MCF 10A (cell line): ENCODE measurements around the gene PLEKHH3. TPM values are rescaled to one million over a fixed set of nuclear protein-coding genes. Genes with fewer than 3 reads are reported as not detected.
"Not testable (repeated sequence)": the region's sequence is repeated elsewhere in the genome, so short reads cannot be mapped to it uniquely, and the experiment has no call there.

Experiments
- BruUV-seq: library from RNA; stranded (reverse); fragments of 400-500 nt; replicated peaks from 2 replicates; lab custom pipeline; 2021; lab: Mats Ljungman, UMichigan
- CTCF ChIA-PET: fragments of 300-600 bp; sonication (Branson Sonifier 250); formaldehyde crosslinking; extraction: SDS; loops from one replicate; lab custom pipeline; 2021; ENCODE audit warnings: antibody characterized with exemption, inconsistent platforms; lab: Yijun Ruan, JAX
- POLR2A ChIA-PET: fragments of 300-600, 350-650 bp; sonication (Branson Sonifier 250); formaldehyde crosslinking; extraction: SDS; loops from one replicate; lab custom pipeline; 2020; ENCODE audit warnings: antibody characterized with exemption, inconsistent platforms; lab: Yijun Ruan, JAX
- DNase-seq: peaks from one replicate; pipeline ENCODE4 v3.0.0-alpha.2; 2018; ENCODE audit not compliant: unreplicated experiment
- H3K27ac Mint-ChIP-seq: one replicate; pipeline ENCODE4 v1.8.0; 2022; ENCODE audit warnings: mild to moderate bottlenecking, low read depth, mixed read lengths; ENCODE audit not compliant: unreplicated experiment
- H3K27me3 Mint-ChIP-seq: one replicate; pipeline ENCODE4 v1.8.0; 2022; ENCODE audit warnings: mixed read lengths; ENCODE audit not compliant: insufficient read depth, unreplicated experiment
- H3K36me3 Mint-ChIP-seq: one replicate; pipeline ENCODE4 v1.8.0; 2022; ENCODE audit warnings: mild to moderate bottlenecking, moderate library complexity, mixed read lengths; ENCODE audit not compliant: insufficient read depth, unreplicated experiment
- H3K4me1 Mint-ChIP-seq: one replicate; pipeline ENCODE4 v1.8.0; 2022; ENCODE audit warnings: mixed read lengths; ENCODE audit not compliant: insufficient read depth, unreplicated experiment
- H3K4me3 Mint-ChIP-seq: one replicate; pipeline ENCODE4 v1.8.0; 2022; ENCODE audit warnings: mild to moderate bottlenecking, moderate library complexity, mixed read lengths; ENCODE audit not compliant: unreplicated experiment
- H3K9me3 Mint-ChIP-seq: one replicate; pipeline ENCODE4 v1.8.0; 2022; ENCODE audit warnings: mixed read lengths; ENCODE audit not compliant: unreplicated experiment
- intact Hi-C: fragments of 100-400 bp; cut with micrococcal nuclease; formaldehyde crosslinking; loops from 2 replicates; pipeline ENCODE4 v1.14.1; 2022
- total RNA-seq: library from RNA; stranded (reverse); gene quantifications from 2 replicates; pipeline ENCODE4 v1.2.3, GENCODE V29; 2022
- TF ChIP-seq, protein P1 (sequence below): fragments of 200-600 bp; IDR thresholded peaks from one replicate; pipeline ENCODE4 v1.8.0; 2022; ENCODE audit warnings: antibody characterized with exemption, mild to moderate bottlenecking; ENCODE audit not compliant: unreplicated experiment

The PLEKHH3 gene
- total RNA-seq, 1 experiment from 2014 or later = 12.5 TPM

DNA sequence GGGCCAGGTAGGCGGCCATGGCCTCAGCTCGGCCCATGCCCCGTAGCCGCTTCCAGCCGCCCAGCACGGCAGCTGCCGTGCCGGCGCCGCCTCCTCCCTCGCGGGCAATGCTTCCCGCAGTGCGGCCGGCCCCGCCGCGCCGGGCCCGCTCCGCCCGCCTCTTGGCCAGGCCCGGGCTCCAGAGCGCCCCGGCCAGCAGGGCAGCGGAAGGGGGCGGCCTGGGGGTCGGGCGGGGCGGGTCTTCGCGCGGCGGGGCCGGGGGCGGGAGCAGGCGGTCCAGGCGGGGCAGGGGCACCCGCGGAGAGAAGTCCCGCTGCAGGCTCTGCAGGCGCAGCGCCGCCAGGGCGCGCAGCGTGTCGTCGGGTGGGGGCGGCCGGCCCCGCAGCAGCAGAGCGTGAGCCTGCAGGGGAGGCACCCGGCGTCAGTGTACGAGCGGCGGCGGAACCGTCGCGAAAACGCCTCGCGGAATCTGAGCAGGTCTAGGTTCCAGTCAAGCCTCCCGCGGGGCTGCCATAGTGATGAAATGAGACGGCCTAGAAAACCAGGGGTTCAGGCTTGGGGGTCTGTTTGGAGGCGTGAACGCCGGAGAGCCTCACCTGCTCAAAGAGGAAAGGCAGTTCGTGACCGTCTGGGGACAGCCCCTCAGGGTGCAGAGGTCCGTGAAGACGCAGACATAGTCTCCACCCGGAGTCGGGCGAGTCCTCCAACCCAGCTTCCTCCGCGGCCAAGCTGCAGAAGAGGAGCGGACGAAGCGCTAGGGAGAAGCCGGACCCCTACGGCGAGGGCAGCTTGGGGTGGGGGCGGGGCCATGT, 6.6 kb downstream of the PLEKHH3 start:
- Mint-ChIP-seq H3K4me3 (no peak overlapping the region), H3K27ac (no peak overlapping the region), H3K27me3 (no peaks in the 10 kb centered on the region), H3K4me1 (peaks cover 42% of the 10 kb centered on the region), H3K36me3 (peaks cover 58% of the 10 kb centered on the region), H3K9me3 (no peaks in the 10 kb centered on the region)
- ChIA-PET POLR2A (interaction anchor here (0.8 to 3.9 kb wide), 3 partner anchors 9 to 93 kb away, joined by 3 to 37 read pairs (median 4); partner anchors contain the start of genes PSMC3IP, RETREG3 and TUBG1), CTCF (interaction anchor here (0.7 to 2.4 kb wide), 5 partner anchors 10 to 102 kb away, joined by 3 to 10 read pairs (median 3); partner anchors contain the start of gene PSMC3IP)
- no peak for DNase-seq
- TF ChIP-seq, protein P1, sequence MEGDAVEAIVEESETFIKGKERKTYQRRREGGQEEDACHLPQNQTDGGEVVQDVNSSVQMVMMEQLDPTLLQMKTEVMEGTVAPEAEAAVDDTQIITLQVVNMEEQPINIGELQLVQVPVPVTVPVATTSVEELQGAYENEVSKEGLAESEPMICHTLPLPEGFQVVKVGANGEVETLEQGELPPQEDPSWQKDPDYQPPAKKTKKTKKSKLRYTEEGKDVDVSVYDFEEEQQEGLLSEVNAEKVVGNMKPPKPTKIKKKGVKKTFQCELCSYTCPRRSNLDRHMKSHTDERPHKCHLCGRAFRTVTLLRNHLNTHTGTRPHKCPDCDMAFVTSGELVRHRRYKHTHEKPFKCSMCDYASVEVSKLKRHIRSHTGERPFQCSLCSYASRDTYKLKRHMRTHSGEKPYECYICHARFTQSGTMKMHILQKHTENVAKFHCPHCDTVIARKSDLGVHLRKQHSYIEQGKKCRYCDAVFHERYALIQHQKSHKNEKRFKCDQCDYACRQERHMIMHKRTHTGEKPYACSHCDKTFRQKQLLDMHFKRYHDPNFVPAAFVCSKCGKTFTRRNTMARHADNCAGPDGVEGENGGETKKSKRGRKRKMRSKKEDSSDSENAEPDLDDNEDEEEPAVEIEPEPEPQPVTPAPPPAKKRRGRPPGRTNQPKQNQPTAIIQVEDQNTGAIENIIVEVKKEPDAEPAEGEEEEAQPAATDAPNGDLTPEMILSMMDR = no peak
- intact Hi-C loops = no loop called here
- no TSS peak for BruUV-seq

DNA sequence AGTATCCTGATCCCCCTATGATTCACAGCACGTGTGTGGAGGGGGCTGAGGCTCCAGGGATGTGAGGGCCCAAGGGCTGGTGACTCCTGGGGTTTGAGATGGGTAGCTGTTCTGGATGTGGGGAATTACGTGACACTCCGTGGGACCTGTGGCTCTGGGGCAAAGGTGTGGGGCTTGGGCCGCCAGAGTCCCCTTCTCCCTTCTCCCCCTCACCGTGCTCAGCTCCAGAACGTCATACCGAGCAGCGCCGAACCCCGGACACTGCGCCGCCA, 7.2 kb downstream of the PLEKHH3 start:
- Mint-ChIP-seq H3K36me3 (peaks cover 61% of the 10 kb centered on the region), H3K27me3 (no peaks in the 10 kb centered on the region), H3K9me3 (no peaks in the 10 kb centered on the region), H3K27ac (peak overlapping the region; percentile 89), H3K4me1 (peaks cover 38% of the 10 kb centered on the region), H3K4me3 (no peak overlapping the region)
- ChIA-PET CTCF (interaction anchor here (0.7 to 2.4 kb wide), 5 partner anchors 10 to 91 kb away, joined by 3 to 10 read pairs (median 6); partner anchors contain the start of gene PSMC3IP), POLR2A (interaction anchor here (0.8 to 3.9 kb wide), 4 partner anchors 9 to 92 kb away, joined by 3 to 37 read pairs (median 5); partner anchors contain the start of genes PSMC3IP, RETREG3 and TUBG1)
- TF ChIP-seq, protein P1 = no peak
- BruUV-seq = no TSS peak
- DNase-seq = no peak
- intact Hi-C loops = no loop called here

DNA sequence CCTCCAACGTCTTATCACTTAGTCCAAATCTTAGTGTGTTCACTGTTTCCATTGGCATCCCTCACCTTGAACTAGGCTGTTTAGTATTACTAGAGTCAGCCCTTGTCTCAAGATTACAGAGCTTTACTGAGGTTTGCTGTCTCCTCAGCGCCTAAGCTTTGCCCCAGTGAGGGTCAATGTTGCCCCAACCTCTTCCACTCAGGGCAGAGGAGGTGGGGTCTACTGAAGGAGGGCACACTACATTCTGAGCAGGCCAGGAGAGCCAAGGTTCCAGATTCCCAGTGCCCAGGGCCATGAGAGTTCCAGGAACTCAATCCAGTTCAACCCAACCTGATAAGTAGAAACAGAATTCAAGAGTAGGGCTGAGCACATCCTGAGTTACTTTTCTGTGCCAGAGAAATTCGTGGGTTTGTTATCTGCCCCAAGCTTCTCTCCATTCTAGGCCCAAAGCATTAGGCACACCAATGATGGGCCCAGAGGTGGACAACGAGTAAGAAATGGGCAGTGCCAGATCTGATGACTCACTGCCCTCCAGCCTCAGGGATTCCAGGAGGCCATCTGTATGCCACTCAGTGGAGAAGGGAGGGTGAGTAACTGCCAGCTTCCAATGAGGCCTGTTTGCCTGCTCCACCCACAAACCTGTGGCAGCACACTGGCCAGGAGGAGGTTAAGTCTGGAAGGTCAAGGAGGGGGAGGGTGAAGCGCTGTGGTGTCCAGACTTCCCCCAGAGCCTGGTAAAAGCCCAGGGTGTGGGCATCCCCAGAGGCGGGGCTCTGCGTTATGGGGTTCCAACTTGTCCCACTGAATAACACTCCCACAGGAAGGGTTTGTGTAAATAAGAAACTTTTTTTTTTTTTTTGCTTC, 9.5 kb downstream of the PLEKHH3 start:
- peak overlapping the region; percentile 18 for H3K4me3 Mint-ChIP-seq

DNA sequence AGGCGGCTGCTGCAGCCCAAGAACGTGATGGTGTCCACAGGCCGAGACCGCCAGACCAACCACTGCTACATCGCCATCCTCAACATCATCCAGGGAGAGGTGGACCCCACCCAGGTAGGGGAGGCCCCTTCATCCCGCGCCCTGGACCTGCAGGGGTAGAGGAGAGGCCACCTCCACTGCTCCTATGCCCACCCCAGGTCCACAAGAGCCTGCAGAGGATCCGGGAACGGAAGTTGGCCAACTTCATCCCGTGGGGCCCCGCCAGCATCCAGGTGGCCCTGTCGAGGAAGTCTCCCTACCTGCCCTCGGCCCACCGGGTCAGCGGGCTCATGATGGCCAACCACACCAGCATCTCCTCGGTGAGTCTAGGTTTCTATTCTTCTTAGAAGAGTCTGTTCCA, 10.7 kb downstream of the PLEKHH3 start:
- peaks cover 26% of the 10 kb centered on the region for H3K4me1 Mint-ChIP-seq
- H3K36me3 Mint-ChIP-seq = peaks cover 71% of the 10 kb centered on the region
- H3K9me3 Mint-ChIP-seq, intact Hi-C loops, H3K27me3 Mint-ChIP-seq, DNase-seq, H3K4me3 Mint-ChIP-seq: not testable (repeated sequence)
- POLR2A ChIA-PET = interaction anchor here (0.9 to 3.9 kb wide), 6 partner anchors 10 to 103 kb away, joined by 3 to 37 read pairs (median 13); partner anchors contain the start of genes PSMC3IP, RETREG3 and TUBG1
- H3K27ac Mint-ChIP-seq = peak overlapping the region; percentile 61
- TSS peak; percentile 25 for BruUV-seq
- CTCF ChIA-PET = interaction anchor here (1.3 kb wide), 1 partner anchor 88 kb away, joined by 5 read pairs; no protein-coding TSS in a partner anchor

More for the DNA sequence above, 9.5 kb downstream of the PLEKHH3 start:
- H3K27ac Mint-ChIP-seq = peak overlapping the region; percentile 61
- POLR2A ChIA-PET = interaction anchor here (0.6 to 3.9 kb wide), 20 partner anchors 9 to 331 kb away, joined by 3 to 37 read pairs (median 6); partner anchors contain the start of genes NAGLU, PLEKHH3, PSMC3IP and RETREG3
- no peaks in the 10 kb centered on the region for H3K27me3 Mint-ChIP-seq
- intact Hi-C loops = no loop called here
- peaks cover 74% of the 10 kb centered on the region for H3K36me3 Mint-ChIP-seq
- peak; percentile 98 for DNase-seq
- TF ChIP-seq, protein P1 = no peak
- CTCF ChIA-PET = interaction anchor here (0.7 to 1.5 kb wide), 4 partner anchors 9 to 891 kb away, joined by 3 to 8 read pairs (median 4); no protein-coding TSS in a partner anchor
- peaks cover 28% of the 10 kb centered on the region for H3K4me1 Mint-ChIP-seq
- no TSS peak for BruUV-seq
- no peaks in the 10 kb centered on the region for H3K9me3 Mint-ChIP-seq
